ENCODE data around the gene INAFM2.

INAFM2 gene

DNA sequence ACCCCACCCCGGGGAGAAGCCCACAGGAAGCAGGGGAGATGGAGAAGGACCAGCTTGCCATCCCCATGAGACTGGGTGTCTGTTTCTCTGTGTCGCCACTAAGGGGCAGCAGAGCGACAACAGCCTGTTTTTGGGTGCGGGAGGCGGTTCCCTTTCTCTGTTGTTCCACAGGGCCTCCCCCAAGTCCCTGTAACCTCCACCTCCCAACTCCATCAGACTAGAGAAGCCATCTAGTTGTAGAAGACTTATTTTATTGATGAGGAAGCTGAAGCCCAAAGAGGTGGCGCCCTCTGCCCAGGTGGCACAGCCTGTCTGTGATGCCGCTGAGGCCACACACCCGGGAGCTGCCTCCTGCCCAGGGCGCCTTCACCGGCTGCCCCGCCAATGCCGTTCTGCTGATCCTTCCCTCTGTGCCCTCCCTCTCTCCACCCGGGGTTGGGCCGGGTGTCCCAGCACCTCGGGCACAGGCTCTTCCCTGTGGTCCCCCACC lies 21.2 kb downstream of the INAFM2 start:
- DNase-seq (ENCODE audit: low read depth): no peak

DNA sequence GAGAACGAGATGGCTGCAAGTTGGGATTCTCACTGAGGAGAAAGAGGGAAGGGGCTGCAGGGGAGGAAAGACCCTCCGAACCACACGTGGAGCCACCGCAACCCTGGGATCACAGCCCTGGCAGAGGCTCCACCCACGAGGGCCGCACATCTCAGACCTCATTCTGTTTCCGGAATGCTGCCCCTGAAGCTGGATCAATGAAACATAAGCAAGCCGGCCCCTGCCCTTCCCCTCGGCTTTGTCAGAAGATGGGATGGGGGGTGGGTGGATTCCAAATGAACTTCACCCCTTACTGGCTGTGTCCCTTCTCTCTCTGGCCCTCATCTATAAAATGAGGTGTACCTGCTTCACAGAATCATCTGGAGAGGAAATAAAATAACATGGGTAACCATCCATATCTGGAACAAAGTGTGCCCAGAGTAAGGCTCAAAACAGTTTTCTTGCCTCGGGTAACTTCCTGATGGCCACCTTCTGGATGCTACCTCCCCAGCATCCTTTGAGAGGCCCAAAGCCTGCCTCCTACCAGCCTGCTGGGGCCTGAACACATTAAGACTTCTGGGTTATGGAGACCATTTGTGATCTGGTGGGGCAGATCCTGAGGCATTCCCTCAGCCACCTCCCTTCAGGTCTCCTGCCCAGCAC lies 21.9 kb downstream of the INAFM2 start:
- DNase-seq (ENCODE audit: low read depth): no peak

DNA sequence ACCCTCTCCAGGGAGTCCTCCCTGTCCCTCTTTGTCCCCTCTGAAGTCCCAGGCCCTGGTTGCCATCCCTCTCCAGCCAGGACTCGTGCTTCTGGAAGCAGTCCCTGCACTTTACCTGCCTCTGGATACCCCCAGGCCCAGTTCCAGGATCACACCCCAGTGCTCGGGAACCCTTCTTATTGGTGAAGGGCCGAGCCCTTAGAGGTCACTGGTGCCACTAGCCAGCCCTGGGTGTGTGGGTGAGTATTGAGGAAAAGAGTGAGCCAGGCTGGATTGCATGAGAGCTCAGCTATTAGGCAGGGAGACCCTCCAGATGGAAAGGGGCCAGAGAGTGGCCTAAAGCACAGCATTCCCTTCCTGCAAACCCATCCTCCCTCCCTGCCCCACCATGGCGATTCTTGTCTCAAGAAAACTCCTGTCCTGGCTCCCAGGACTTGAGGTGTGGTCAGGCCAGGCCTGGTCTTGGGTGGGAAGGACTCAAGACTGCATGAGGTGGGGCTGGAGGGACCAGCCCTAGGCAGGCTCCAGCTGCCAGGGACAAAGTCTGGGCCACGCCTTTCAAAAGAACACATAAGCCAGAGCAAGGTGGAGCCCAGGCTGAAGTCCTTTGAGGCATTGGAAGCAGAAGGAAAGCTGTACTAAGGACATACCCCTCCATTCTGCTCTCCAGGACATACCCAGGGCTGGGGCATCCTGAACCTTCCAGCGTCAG lies 22.5 kb downstream of the INAFM2 start:
- no peak for DNase-seq (ENCODE audit: low read depth)

DNA sequence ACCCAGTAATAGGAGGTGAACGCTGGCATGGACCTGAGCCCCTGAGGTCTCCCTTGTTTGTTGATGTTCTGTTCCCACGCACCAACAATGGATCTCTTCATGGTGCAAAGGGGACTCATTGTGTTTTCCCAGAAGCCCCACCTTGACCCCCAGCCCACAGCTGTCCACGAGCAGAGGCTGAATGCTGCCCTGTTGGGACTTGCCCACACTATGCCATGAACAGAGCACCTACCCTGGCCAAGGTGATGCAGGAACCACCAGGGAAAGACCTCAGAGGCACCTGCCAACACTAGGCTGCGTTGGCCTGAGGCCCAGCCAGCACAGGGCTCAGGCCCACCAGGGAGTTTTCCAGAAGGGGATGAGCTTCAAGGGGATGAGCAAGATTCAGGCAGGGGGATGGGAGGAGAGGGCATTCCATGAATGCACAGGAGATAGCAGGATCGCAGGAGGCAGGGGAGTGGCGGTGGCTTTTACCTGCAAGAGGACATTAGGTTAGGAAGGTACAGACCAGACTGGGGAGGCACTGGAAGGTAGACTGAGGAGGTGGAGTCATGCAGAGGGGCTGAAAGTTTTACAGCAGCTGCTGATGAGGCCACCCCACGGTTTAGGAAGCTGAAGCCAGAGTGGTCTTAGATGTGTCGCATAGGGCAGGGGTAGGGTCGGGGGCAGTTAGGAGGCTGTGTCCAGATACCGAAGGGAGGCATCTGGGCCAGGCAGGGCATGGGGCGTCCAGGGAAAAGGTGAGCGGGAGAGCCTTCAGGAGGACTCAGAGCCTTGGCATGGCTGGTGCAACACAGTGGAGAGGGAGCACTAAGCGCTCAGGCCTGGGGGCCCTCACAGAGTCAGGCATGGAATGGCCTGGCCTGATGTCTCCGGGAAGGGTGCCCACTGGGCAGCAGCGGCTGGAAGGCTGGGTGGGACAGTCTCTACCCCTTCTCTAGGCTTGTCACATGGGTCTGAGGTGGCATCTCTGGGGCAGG lies 23.4 kb downstream of the INAFM2 start:
- DNase-seq (ENCODE audit: low read depth): no peak

DNA sequence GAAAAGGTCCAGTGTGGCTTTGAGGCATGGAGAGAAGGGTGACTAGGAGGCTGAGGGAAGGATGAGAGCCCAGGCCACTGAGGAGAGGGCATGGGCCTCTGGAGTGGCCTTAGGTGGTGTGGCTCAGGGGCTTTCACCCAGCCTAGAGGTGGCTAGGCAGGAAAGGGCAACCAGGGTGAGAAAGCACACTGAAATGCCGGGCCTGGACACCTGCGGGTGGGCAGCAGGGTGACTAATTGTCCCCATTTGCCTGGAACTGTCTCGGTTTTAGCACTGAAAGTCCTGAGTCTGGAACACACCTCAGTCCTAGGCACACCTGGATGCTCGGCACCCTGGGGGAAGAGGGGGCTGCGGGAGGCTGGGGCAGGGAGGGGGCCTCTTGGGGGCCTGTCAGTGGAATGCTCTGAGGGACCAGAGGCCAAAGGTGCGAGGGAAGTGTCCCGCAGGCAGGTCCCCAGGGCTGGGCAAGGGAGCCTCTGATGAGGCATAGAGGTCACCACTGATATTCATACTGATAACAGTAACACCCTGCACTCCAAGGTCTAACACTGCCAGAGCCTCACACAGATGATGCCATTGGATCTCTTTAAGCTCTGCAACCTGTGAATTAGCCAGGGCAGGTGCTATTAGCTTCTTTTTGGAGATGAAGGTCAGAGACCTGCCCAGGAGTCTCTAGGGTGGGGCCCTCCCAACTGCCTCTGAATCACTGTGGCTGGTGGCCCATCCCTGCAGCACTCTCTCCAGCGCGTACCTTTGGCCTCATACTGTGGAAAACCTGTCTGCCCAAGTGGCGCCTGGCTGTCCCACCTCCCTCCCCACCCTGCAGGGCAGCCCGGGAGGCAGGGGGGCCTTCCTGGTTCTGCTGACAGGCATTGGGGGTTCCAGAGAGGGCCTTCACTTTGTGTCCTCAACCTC lies 24.3 kb downstream of the INAFM2 start:
- DNase-seq (ENCODE audit: low read depth): no peak

DNA sequence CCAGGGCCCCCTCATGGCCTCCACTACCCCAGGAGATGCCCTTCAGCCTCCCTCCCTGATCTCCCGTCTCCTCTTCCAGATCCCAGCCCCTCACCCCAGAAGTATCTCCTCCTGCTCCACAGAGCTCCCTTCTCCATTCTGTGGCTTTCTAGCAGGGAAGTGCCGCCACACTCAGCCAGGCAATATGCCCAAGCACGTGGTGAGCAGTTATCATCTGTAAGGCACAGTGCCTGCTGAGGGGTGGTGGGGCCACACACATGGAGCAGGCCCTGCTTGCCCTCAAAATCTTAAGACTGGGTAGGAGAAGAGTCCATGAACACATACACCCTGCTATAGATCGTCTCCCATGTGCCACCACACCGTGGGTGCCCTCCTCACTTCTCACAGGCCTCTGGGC lies 25.0 kb downstream of the INAFM2 start:
- no peak for DNase-seq (ENCODE audit: low read depth)

DNA sequence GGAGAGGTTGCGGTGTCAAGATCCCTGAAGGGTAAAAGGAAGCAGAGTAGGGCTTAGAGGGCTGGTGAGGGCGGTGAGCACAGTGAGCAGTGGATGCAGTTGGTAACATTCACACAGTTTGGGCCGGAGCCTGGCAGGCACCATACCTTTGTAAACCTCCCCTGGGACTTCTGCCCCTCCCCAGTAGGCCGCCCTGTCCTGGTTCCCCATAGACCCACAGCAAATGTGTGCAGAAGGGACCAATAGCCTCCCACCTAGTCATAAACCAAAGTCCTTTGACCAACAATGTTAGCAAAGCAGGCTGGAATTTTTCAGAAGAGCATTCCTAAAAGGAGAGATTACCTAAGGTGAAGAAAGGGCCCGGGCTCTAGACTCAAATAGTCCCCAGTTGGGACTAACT lies 25.7 kb downstream of the INAFM2 start:
- no peak for DNase-seq (ENCODE audit: low read depth)

DNA sequence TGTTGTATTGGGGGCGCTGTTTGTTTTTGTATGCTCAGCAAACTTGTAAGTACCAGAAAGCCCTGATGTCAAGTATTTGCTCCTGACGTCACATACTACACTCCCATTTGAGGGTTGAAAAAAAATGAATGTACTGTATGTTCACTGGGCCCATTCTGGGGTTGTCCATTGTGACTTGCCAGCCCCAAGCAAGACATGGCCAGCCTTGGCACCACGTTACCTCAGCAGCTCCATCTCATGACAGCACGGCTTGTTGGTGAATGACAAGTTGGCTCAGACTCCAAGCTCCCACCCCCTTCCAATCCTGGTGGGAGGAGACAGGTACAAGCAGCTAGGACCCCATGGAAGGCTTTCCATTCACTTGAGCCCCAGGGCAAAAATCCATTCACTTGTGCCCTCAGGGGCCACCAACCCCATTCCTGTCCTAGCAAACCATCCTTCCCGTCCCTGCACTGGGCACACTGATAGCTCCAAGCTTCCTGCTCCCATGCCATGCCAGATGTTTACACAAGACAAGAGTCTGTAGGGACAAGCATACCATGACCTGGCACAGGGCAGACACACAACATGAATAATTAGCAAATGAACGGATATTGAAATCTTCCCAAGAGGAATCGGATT lies 28.9 kb downstream of the INAFM2 start:
- no peak for DNase-seq (ENCODE audit: low read depth)

DNA sequence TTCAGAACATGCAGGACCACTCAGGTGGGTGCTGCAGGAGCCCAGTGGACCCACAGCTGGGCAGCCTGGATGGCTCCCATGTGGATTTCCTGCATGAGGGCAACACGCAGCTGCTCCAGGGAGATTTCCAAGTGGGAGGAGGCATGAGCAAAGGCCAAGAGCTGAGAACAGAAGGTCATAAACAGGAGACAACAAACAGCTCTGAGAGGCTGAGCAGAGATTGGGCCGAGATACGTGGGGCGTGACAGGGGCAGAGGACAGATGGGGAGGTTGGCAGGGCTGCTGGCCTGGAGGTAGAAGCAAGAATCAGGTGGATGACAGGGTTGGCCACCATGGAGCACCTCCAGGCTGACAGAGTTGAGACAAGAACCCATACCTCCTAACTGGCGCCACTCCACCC lies 30.2 kb downstream of the INAFM2 start:
- DNase-seq (ENCODE audit: low read depth): no peak

DNA sequence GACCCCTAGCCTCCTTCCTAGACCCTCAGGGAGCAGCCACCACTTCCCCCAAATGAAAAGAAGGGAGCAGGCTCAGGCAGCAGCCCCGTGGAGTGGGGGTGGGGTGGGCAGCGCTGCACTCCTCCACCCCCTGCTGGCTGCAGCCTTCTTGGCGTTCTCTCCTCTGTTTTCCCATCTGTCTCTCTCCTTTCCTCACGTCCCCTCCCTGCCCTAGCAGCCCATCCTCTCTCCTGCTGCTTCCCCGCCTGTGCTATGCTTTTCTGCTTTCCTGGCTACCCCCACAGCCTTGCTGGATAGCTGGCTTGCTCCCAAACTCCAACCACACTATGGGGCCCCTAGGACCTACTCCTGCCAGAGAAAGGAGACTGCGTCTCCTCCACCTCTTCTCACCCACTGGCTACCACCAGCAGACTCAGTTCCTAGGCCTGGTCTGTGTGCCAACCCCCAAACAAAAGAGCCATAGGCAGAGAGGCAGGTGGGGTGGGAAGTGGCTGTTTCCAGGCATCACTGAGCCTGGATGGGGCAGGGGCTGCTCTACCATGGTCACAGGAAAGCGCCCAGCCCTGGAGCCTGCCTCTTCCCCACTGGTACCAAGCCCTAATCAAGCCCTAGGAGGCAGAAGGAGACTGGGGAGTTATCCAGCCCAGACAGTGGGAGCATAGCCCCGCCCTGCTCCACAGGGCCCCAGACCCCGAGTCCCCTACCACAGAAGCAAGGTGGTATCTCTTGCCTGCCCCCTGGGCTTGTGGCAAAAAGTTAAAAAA lies 31.1 kb downstream of the INAFM2 start:
- no peak for DNase-seq (ENCODE audit: low read depth)

DNA sequence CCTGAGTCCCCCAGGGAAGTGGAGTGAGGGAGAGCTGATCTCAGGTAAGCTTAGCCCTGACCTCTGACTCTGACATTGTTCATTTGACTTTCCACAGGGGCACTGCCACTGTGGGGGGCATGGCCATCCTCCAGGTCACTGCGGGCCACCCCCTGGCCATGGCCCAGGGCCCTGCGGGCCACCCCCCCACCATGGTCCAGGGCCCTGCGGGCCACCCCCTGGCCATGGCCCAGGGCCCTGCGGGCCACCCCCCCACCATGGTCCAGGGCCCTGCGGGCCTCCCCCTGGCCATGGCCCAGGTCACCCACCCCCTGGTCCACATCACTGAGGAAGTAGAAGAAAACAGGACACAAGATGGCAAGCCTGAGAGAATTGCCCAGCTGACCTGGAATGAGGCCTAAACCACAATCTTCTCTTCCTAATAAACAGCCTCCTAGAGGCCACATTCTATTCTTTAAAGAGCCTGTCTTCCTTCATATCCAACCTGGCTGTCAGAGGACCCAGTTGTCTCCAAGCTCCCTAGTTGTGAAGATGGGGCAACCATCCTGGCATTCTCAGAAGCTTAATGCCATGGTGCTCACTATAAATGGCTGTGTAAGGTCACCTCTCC lies 32.6 kb downstream of the INAFM2 start:
- DNase-seq (ENCODE audit: low read depth): no peak

DNA sequence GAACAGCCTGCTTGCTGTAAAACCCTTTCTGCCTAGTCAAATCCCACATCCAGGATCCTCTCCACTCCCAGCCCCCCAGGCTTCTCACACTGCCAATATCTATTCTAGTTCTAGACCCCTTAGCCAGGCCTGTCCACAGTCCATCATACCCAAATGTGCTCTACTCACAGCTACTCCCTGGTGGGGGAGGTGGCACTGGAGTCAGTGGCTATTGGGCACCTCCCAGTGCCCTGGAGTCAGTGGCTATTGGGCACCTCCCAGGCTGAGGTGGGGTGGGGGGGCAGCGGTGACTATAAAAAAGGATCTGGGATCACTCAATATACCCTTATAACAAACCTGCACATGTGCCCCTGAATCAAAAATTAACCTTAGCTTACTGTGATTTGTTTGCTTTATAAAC lies 33.8 kb downstream of the INAFM2 start:
- no peak for DNase-seq (ENCODE audit: low read depth)

DNA sequence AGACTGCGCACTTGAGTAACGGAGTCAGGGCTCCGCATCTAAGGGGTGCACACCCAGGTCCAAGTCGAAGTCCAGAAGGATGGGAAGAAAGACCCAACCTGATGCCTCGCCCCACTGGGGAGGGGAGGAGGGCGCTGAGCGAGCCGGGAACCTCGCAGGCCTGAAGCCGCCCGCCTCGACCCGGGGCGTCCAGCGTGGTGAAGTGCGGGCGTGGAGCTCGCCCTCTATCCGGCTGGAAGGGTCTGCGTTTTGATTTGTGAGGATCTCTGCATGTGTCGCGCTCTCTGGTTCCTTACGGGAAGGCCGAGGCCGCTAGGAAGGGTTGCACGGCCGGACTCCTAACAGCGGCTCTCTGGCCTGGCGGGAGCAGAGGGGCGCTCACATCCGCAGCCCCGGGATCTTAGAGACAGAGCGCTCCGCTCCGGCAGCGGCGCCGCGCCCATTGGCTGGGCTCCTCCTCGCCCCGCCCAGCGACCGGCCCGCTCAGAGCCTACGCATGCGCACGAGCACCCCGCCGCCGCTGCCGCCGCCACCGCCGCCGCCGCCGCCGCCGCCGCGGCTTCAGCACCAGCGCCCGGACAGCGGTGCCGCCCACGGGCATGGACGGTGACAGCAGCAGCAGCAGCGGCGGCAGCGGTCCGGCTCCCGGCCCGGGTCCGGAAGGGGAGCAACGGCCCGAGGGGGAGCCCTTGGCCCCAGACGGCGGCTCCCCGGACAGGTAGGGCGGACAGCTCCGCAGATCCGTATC lies 34.4 kb downstream of the INAFM2 start, which contains the start of gene DISP2:
TSS of gene DISP2 (plus strand) at position 497 of the 748 bp plus-strand sequence. CDS start at position 600, 103 bp downstream.
- DNase-seq (ENCODE audit: low read depth): no peak

DNA sequence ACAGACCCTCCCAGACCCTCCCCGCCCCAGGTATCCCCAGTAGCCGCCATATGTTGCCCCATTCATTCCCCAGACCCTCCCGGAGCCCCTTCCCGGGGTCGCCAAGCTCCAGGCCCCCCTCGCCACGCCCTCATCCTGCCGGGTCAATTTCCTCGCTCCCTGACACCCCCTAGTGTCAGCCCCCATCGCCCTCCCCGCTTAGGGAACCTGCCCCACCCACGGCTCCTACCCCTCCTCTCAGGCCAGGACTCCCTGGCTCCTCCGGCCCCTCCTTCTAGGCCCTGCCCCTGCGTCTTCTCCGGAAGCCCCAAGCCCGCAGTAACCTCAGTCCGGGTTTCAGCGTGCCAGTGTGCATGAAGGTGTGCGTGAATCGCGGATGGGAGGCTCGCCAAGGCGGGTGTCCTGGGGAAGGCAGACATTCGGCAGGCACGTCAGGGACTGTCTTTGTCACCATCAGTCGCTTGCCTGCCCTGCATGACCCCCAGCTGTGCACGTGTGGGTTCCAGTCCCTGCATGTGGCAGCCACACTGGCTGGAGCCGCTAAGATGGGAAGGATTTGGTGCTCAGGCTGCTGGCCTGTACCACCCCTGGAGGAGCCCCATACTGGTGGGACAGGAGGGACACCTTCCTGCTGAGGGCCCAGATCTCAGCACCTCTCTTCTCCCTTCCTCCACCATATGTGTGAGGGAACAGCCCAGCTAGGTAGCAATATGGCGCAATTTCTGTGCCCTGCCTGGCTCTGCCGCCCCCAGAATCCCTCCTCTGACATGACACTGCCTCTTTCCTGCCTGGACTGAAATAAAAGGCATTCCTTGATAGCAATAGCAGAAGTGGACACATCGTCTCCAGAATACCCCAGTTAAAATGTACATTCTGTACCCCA lies 35.2 kb downstream of the INAFM2 start:
- no peak for DNase-seq (ENCODE audit: low read depth)

DNA sequence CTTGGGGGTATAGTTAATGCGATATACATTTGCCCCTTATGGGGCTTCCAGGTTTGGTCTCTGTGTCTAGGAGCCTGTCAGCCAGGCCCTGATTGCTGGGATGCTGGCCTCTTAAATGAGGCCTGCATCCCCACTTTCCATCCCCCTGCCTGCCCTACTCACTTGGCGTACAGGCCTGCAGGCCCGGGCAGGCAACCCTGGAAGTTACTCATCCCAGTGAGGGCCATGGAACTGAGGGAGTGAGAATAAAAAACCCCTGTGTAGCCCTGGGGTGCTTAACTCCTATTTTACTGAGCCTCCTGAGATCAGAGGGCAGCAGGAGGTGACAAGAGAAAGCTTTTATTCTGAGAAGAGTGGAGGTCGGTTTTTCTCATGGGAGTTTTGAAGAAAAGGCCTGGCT lies 36.5 kb downstream of the INAFM2 start:
- no peak for DNase-seq (ENCODE audit: low read depth)

DNA sequence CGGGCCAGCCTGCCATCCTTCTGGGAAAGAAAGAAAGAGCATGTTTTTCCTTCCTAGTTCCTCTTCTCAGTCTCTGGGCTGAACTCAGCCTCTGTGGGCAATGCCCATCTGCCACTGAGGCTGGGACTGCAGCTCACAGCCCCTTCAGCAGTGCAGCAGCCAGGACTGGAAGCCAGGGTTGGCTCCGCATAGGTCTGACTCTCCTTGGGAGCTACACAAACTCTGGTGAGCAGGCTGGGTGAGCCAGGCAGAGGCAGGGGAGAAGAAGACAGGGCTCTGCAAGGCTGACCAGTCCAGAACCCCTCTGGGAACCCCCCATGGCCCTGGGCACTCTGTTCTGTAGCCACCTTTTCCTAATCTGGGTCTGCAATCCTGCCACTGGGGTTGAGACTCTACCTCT lies 38.1 kb downstream of the INAFM2 start:
- DNase-seq (ENCODE audit: low read depth): no peak

DNA sequence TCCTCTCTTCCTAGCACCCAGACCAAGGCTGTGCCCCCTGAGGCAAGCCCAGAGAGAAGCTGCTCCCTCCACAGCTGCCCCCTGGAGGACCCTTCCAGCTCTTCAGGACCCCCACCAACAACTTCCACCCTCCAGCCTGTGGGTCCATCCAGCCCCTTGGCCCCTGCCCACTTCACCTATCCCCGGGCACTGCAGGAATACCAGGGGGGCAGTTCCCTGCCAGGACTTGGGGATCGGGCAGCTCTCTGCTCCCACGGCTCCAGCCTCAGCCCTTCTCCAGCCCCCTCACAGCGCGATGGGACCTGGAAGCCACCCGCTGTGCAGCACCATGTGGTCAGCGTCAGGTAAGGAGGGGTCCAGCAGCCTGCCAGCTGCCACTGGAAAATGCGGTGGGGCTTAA lies 40.1 kb downstream of the INAFM2 start:
- DNase-seq (ENCODE audit: low read depth): no peak

DNA sequence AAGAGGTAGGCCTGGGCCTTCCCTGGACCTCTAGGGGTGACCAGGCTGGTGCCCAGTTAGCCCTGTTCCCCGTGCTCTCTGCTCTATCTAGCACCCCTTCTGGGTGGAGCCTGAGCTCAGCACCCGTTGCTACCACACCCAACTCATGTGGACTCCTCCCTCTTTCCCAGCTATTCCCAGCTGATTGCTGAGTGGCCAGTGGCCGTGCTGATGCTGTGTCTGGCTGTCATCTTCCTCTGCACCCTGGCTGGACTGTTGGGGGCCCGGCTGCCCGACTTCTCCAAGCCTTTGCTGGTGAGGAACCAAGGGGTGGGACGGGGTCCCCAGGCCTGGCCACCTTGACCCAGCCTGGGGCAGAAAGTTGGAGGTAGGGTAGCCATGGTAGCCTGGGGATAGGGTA lies 40.8 kb downstream of the INAFM2 start:
- no peak for DNase-seq (ENCODE audit: low read depth)

All from HS-27A (cell line).